ENCODE measurements around the gene FAM193B.

Gene FAM193B

DNA sequence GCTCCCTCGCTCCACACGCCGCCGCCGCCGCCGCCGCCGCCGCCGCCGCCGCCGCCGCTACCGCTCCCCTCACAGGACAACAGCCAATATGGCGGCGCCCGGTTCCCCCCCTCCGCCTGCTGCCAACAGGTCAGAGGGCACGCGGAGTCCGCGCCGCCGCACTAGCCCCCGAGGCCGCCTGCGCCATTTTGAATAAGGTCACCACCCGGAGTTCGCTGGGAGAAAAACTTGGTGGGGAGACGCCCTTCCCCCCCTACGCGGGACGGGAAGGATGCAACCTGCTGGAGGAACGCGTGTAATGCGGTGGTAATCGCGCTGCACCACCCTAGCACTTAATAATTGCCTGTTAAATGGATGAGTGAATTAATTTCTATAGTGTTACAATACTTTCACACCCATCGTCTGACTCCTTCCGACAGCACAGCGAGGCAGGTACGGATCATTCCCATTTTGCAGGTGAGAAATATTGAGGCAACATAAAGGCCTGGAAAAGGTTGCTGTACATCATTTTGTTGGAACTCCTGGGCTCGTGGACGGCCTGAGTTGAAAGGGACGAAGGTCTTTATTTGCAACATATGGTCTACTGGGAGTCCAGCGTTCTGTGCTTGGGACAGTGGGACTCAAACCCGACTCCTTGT lies at the start of gene FAM193B:
Gene FAM193B (minus strand): TSS at position 90 of the 638 bp plus-strand sequence. CDS start 105 bp downstream, outside the sequence.
- CTCF ChIA-PET = interaction anchor here (0.9 to 1.1 kb wide), 2 partner anchors 9 to 10 kb away, joined by 3 read pairs; no protein-coding TSS in a partner anchor
- peak; percentile 99 for DNase-seq (ENCODE audit: extremely low spot score)
- TF ChIP-seq, protein P1, sequence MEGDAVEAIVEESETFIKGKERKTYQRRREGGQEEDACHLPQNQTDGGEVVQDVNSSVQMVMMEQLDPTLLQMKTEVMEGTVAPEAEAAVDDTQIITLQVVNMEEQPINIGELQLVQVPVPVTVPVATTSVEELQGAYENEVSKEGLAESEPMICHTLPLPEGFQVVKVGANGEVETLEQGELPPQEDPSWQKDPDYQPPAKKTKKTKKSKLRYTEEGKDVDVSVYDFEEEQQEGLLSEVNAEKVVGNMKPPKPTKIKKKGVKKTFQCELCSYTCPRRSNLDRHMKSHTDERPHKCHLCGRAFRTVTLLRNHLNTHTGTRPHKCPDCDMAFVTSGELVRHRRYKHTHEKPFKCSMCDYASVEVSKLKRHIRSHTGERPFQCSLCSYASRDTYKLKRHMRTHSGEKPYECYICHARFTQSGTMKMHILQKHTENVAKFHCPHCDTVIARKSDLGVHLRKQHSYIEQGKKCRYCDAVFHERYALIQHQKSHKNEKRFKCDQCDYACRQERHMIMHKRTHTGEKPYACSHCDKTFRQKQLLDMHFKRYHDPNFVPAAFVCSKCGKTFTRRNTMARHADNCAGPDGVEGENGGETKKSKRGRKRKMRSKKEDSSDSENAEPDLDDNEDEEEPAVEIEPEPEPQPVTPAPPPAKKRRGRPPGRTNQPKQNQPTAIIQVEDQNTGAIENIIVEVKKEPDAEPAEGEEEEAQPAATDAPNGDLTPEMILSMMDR (IDR thresholded peaks at IDR 0.05; ENCODE audit: control extremely low read depth, extremely low read depth, low read depth, missing control alignments) = no peak
- POLR2A ChIA-PET = no interaction called here

DNA sequence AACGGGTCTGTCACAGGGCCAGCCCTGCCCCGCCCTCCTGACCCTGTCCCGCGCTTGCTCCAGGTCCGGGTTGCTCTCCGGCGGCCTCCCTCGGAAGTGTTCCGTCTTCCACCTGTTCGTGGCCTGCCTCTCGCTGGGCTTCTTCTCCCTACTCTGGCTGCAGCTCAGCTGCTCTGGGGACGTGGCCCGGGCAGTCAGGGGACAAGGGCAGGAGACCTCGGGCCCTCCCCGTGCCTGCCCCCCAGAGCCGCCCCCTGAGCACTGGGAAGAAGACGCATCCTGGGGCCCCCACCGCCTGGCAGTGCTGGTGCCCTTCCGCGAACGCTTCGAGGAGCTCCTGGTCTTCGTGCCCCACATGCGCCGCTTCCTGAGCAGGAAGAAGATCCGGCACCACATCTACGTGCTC lies 49.8 kb upstream of the FAM193B start:
- DNase-seq (ENCODE audit: extremely low spot score) = no peak
- TF ChIP-seq, protein P1 (IDR thresholded peaks at IDR 0.05; ENCODE audit: control extremely low read depth, extremely low read depth, low read depth, missing control alignments) = no peak
- ChIA-PET CTCF (no interaction called here), POLR2A (no interaction called here)

DNA sequence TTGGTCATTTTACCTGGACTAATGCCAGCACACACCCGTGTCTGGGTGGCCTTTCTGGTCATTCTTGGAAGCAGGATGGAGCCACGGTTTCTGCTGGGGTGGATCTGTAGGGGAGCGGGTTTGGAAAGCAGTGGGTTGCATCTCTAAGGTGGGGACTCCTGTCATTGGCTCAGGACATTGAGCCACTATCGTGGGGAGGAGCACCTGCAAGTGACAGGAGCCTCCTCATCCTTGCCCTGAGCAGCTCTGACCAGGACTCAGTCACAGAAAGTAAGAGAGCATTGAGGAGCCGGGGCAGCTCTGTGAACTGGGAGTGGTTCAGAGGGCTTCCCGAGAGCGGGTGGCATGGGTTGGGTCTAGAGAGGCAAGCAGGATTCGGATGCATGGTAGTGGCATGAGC lies 49.3 kb upstream of the FAM193B start:
- no peak for DNase-seq (ENCODE audit: extremely low spot score)
- ChIA-PET POLR2A (no interaction called here), CTCF (interaction anchor here (1.2 kb wide), 1 partner anchor 18 kb away, joined by 3 read pairs; no protein-coding TSS in a partner anchor)
- TF ChIP-seq, protein P1 (IDR thresholded peaks at IDR 0.05; ENCODE audit: control extremely low read depth, extremely low read depth, low read depth, missing control alignments) = no peak

DNA sequence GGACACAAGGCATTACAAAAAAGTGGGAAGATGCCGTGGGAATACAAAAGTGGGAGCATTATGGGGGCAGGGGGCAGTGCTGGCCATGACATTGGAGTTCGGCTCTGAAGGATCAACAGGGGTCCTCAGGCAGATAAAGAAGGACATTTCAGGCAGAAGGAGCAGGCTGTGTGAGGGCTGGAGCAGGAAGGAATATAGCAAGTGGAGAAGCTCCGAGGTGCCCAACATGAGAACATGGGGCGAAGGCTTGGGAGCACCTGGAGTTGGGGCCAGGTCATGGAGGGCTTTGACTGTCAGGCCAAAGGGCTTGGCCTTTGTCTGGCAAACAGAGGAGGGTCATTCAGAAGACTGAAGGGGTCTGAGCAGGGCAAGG lies 48.1 kb upstream of the FAM193B start:
- ChIA-PET POLR2A (interaction anchor here (0.6 kb wide), 1 partner anchor 959 kb away, joined by 3 read pairs; no protein-coding TSS in a partner anchor), CTCF (interaction anchor here (0.7 to 1.2 kb wide), 3 partner anchors 10 to 102 kb away, joined by 3 read pairs; partner anchors contain the start of gene TMED9)
- TF ChIP-seq, protein P1 (IDR thresholded peaks at IDR 0.05; ENCODE audit: control extremely low read depth, extremely low read depth, low read depth, missing control alignments) = no peak
- DNase-seq (ENCODE audit: extremely low spot score) = no peak

DNA sequence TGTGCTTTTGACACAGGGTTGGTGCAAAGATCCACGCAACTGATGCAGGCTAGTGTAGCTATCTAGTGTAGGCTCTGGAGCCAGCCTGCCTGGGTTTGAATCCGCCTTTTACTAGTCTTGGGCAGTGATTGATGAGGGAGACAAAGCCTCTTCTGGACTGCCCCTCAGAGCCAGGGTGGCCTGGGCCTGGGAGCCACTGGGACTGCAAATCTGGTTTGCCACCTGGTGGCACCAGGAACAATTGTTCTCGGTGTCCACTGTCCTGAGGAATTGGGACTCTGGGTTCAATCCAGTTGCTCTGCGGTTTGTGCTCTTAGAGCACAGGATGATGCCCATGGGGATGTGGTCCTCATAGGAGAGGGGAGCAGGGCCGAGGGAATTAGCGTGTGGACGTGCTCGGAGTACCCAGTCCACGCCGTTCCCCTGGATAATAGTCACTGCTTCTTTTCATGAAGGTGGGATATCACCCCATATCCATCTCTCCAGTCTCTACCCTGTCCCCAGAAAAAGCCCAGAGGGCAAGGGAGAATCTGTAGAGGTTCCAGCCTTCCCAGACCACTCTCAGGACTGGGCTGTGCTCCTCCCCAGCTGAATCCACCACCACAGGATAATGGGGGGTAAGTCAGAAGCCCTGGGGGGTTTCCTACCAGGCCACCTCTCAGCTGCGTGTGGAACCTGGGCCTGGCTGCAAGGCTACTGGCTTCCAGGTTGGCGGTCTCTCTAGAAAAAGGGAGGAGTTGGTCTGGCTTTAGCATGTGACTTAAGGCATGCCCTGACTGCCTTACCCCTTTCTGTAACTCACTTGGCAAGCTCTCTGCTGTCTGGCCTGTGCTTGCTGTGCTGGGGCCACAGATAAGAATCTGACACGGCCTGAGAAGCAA lies 47.5 kb upstream of the FAM193B start:
- ChIA-PET POLR2A (interaction anchor here (0.8 kb wide), 1 partner anchor 130 kb away, joined by 3 read pairs; no protein-coding TSS in a partner anchor), CTCF (interaction anchor here (0.9 kb wide), 1 partner anchor 10 kb away, joined by 3 read pairs; the partner anchor contains the start of gene TMED9)
- TF ChIP-seq, protein P1 (IDR thresholded peaks at IDR 0.05; ENCODE audit: control extremely low read depth, extremely low read depth, low read depth, missing control alignments) = no peak
- no peak for DNase-seq (ENCODE audit: extremely low spot score)

DNA sequence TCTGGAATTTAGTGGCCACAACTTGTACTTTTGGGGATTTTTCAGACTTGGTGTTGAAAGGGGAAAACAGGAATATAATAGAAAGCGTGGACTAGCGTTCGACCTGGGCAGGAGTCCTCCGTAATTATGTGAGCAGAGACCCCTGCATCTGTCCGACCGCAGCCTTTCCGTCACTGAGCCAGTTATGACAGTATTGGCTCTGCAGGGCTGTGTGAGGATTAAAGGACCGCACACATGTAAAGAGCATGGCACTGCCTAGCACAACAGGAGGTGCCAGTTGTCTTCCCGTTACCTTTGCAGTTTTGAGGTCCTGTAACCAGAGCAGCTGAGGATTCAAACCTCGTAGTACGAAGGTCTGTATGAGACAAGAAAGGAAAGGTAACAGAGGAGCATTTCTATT lies 46.8 kb upstream of the FAM193B start:
- ChIA-PET POLR2A (interaction anchor here (0.8 kb wide), 1 partner anchor 129 kb away, joined by 3 read pairs; no protein-coding TSS in a partner anchor), CTCF (interaction anchor here (0.9 kb wide), 1 partner anchor 9 kb away, joined by 3 read pairs; the partner anchor contains the start of gene TMED9)
- DNase-seq (ENCODE audit: extremely low spot score) = no peak
- TF ChIP-seq, protein P1 (IDR thresholded peaks at IDR 0.05; ENCODE audit: control extremely low read depth, extremely low read depth, low read depth, missing control alignments) = no peak
